ENCODE measurements around the gene RASSF1.

The RASSF1 gene

GRCh38 chr3:50355829-50356552 is 15.4 kb upstream of the RASSF1 start:
- H3K27me3 Mint-ChIP-seq = no peaks in the 10 kb centered on the region
- H3K4me1 Mint-ChIP-seq = peaks cover 54% of the 10 kb centered on the region
- H3K36me3 Mint-ChIP-seq (ENCODE audit: low read depth) = peaks cover 17% of the 10 kb centered on the region
- DNase-seq (no peak), ATAC-seq (no peak)
- H3K4me3 Mint-ChIP-seq = peak overlapping the region; percentile 95
- peak overlapping the region; percentile 27 for H3K27ac Mint-ChIP-seq
- no peaks in the 10 kb centered on the region for H3K9me3 Mint-ChIP-seq

- no peaks in the 10 kb centered on the region for H3K27me3 Mint-ChIP-seq
- no peaks in the 10 kb centered on the region for H3K9me3 Mint-ChIP-seq
- no peak overlapping the region for H3K27ac Mint-ChIP-seq
- ATAC-seq = no peak
- H3K4me1 Mint-ChIP-seq = peaks cover 57% of the 10 kb centered on the region
- H3K36me3 Mint-ChIP-seq (ENCODE audit: low read depth) = peaks cover 19% of the 10 kb centered on the region
- no peak for DNase-seq
- no peak overlapping the region for H3K4me3 Mint-ChIP-seq
These were observed 14.2 kb upstream of the RASSF1 start for GRCh38 chr3:50354850-50355249.

GRCh38 chr3:50354186-50354764 is 13.6 kb upstream of the RASSF1 start:
- H3K9me3 Mint-ChIP-seq = no peaks in the 10 kb centered on the region
- peaks cover 19% of the 10 kb centered on the region for H3K36me3 Mint-ChIP-seq (ENCODE audit: low read depth)
- DNase-seq (no peak), ATAC-seq (no peak)
- H3K27ac Mint-ChIP-seq = no peak overlapping the region
- no peak overlapping the region for H3K4me3 Mint-ChIP-seq
- no peaks in the 10 kb centered on the region for H3K27me3 Mint-ChIP-seq
- peaks cover 58% of the 10 kb centered on the region for H3K4me1 Mint-ChIP-seq

GRCh38 chr3:50353245-50354004 is 12.8 kb upstream of the RASSF1 start:
- peaks cover 19% of the 10 kb centered on the region for H3K36me3 Mint-ChIP-seq (ENCODE audit: low read depth)
- H3K27me3 Mint-ChIP-seq = no peaks in the 10 kb centered on the region
- ATAC-seq (no peak), DNase-seq (no peak)
- peaks cover 62% of the 10 kb centered on the region for H3K4me1 Mint-ChIP-seq
- H3K27ac Mint-ChIP-seq = peak overlapping the region; percentile 27
- no peak overlapping the region for H3K4me3 Mint-ChIP-seq
- no peaks in the 10 kb centered on the region for H3K9me3 Mint-ChIP-seq

DNA sequence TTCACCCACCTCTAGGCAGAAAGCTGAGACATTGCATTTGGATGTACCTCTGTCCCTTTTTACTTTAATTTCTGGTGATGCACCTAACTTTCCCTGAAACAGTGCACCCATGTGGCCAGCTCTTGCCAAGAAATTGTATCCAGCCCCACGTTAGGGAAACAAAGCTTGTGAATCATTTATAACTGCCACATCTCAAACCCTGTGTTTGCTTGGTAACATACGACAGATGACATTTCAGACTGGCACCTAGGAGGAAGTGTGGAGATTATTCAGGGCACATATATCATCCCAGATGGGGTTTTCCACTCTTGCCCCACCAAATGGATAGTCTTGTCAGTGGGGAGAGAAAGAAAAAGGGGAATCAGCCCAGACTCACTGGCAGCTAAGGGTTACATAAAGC is 12.1 kb upstream of the RASSF1 start:
- Mint-ChIP-seq H3K36me3 (ENCODE audit: low read depth) (peaks cover 18% of the 10 kb centered on the region), H3K4me3 (peak overlapping the region; percentile 8), H3K27me3 (no peaks in the 10 kb centered on the region), H3K9me3 (no peaks in the 10 kb centered on the region), H3K27ac (peak overlapping the region; percentile 27), H3K4me1 (peaks cover 60% of the 10 kb centered on the region)
- DNase-seq = no peak
- ATAC-seq = no peak

DNA sequence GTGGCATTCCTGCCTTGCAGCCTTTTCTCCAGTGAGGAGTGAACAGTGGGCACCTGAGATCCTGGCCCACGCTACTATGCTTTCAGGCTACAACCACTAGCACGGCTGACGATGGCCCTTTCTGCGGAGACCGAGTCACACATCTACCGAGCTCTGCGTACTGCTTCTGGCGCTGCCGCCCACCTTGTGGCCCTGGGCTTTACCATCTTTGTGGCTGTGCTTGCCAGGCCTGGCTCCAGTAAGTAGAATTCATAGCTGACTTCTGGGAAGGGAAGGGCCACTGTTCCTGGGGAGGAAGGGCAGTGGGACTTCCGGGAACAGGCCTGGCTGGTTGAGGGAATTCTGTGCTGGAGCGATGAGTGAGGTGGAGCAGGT is 10.7 kb upstream of the RASSF1 start:
- peaks cover 19% of the 10 kb centered on the region for H3K36me3 Mint-ChIP-seq (ENCODE audit: low read depth)
- H3K27ac Mint-ChIP-seq = peak overlapping the region; percentile 98
- peak overlapping the region; percentile 92 for H3K4me3 Mint-ChIP-seq
- no peak for DNase-seq
- ATAC-seq = peak; percentile 3
- H3K4me1 Mint-ChIP-seq = peaks cover 53% of the 10 kb centered on the region
- no peaks in the 10 kb centered on the region for H3K27me3 Mint-ChIP-seq
- no peaks in the 10 kb centered on the region for H3K9me3 Mint-ChIP-seq

DNA sequence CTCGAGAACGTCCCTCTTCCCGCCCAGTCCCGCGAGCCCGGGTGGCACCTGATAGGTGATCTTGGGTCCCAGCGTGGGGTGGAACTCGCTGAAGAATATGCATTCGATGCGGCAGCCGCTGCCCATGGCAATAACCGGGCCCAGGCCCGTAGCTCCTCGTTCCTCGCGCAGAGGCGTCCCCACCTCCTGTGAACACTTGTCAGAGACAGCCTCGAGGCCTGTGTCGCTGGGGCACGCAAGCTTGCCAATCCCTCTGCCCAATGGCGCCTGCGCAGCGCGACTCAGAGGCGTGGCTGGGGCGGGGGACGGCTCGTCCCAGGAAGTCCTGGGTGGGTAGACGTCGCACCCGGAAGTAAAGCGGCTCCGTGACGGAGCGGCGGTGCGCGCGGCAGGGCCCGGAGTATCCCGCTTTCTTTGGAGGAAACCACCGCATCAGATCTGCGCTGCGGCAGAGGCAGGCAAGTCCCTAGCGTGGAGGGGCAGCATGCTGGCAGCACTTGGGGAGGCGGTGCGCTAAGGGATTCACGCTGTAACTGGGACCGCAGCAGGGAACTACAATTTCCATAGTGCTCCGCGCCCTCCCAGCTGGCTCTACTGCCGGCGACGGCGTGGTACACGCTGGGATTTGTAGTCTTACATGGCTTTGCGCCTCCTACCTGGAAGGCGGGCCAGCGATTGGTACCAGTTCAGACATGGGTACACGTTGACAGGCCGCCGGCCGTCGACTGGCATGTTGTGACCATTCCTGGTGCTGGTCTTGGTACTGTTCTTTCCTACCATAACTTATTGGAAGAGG is 10.1 kb upstream of the RASSF1 start, which contains the start of the genes CYB561D2 and NPRL2:
TSS of gene CYB561D2 (plus strand) at position 336 of the 796 bp plus-strand sequence. CDS start 572 bp downstream, outside the sequence.
TSS of gene NPRL2 (minus strand) at position 249 of the 796 bp plus-strand sequence. CDS start at position 126, 123 bp downstream.
- peaks cover 56% of the 10 kb centered on the region for H3K4me1 Mint-ChIP-seq
- H3K4me3 Mint-ChIP-seq = peak within 1 kb of the TSS; percentile 92
- H3K27me3 Mint-ChIP-seq = no peaks in the 10 kb centered on the region
- H3K9me3 Mint-ChIP-seq = no peaks in the 10 kb centered on the region
- H3K27ac Mint-ChIP-seq = peak within 1 kb of the TSS; percentile 98
- DNase-seq = peak; percentile 99
- peaks cover 19% of the 10 kb centered on the region for H3K36me3 Mint-ChIP-seq (ENCODE audit: low read depth)
- ATAC-seq = peak; percentile 91

DNA sequence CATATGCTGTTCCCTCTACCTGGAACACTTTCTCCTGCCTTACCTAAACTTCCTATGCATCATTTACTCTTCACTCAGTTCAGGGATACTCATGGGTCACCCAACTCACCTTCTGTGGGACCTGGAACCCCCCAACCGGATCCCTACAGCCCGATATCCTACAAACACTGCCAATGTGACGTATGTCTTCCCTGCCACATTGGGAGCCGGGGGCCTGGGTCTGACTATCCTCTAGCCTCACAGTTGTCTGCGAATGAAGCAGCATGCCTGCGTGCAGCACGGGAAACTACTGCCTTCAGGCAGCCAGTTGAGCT is 9.5 kb upstream of the RASSF1 start:
- H3K4me3 Mint-ChIP-seq = peak overlapping the region; percentile 92
- ATAC-seq (no peak), DNase-seq (no peak)
- H3K27ac Mint-ChIP-seq = peak overlapping the region; percentile 98
- H3K27me3 Mint-ChIP-seq = no peaks in the 10 kb centered on the region
- H3K9me3 Mint-ChIP-seq = no peaks in the 10 kb centered on the region
- H3K4me1 Mint-ChIP-seq = peaks cover 54% of the 10 kb centered on the region
- peaks cover 19% of the 10 kb centered on the region for H3K36me3 Mint-ChIP-seq (ENCODE audit: low read depth)

- Mint-ChIP-seq H3K27me3 (no peaks in the 10 kb centered on the region), H3K9me3 (no peaks in the 10 kb centered on the region), H3K4me3 (no peak overlapping the region), H3K4me1 (peaks cover 48% of the 10 kb centered on the region), H3K27ac (peak overlapping the region; percentile 54), H3K36me3 (ENCODE audit: low read depth) (peaks cover 11% of the 10 kb centered on the region)
- ATAC-seq (no peak), DNase-seq (peak; percentile 74)
These were observed 6.7 kb upstream of the RASSF1 start for GRCh38 chr3:50347187-50347813.

DNA sequence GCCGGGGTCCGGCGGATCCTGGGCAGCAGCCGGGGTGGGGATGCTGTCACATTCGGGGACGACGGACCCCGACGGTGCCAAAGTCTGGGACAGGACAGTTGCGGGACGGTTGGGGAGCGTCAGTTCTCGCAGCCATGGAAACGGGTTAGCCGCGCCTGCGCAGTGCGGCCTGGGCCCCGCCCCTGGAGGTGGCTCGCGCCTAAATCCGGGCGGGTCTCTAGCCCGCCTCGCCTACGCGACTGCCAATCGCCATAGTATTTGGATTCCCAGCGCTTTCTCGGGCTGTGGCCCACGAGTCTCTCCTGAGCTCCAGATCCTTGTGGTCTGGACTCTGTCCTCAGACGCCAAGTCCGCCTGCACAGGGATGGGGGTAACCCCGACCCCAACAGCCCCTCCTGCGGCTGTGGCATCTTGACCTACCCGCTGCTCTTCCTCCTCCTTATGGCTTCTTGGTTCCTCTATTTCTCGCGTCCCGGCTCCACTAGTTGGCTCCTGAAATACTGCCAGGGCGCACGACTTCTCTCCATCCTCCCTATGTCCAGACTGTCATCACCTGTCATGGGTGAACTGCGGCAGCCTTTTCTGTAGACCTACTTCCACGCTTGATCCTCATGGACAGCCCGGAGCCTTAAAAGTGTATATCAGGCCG is 5.1 kb upstream of the RASSF1 start, which contains the start of gene ZMYND10:
TSS of gene ZMYND10 (minus strand) at position 147 of the 649 bp plus-strand sequence. CDS start 153 bp downstream, outside the sequence.
- H3K4me1 Mint-ChIP-seq = peaks cover 48% of the 10 kb centered on the region
- no peaks in the 10 kb centered on the region for H3K27me3 Mint-ChIP-seq
- H3K4me3 Mint-ChIP-seq = peak within 1 kb of the TSS; percentile 65
- H3K36me3 Mint-ChIP-seq (ENCODE audit: low read depth) = peaks cover 9% of the 10 kb centered on the region
- peak; percentile 82 for DNase-seq
- no peaks in the 10 kb centered on the region for H3K9me3 Mint-ChIP-seq
- no peak within 1 kb of the TSS for H3K27ac Mint-ChIP-seq
- peak; percentile 12 for ATAC-seq

GRCh38 chr3:50345008-50345407 is 4.4 kb upstream of the RASSF1 start:
- Mint-ChIP-seq H3K27me3 (no peaks in the 10 kb centered on the region), H3K9me3 (no peaks in the 10 kb centered on the region), H3K27ac (no peak overlapping the region), H3K36me3 (ENCODE audit: low read depth) (peaks cover 8% of the 10 kb centered on the region), H3K4me1 (peaks cover 44% of the 10 kb centered on the region), H3K4me3 (no peak overlapping the region)
- ATAC-seq (no peak), DNase-seq (no peak)

DNA sequence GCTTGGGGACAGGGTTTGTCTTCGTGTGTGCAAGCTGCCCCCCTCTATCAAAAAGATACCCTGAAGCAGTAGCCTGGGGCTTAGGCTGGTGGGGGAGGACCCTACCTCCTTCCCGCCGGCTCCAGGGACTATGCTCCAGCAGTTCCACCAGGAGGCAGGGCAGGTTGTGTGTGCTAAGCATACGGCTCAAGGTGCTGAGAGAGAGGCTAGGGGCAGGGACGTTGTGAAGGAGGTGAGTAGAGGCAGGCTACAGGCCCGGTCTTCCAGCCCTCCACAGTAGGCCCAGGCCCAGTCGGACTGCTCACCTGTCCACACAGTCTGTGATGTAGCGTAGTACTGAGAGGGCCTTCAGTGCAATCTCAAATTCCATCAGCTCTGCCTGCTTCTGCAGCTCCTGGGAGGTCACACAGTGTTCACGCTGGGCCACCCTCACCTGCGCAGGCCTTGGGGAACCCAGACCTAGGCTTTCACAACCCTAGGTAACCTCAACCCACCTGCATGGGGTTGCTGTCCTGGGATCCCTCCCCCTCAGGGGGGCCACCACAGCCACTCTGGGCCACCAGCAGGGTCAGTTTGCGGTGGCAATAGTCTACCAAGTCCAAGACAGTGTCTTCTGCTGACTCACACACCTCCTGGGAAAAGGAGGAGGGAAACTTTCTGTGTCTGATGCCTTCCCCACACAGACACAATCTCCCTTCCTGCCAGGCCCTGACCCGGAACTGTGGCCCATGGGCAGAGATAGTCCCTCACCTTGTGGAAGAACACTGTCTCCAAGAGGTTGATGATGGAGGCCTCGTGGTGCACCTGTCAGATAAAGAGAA is 2.4 kb upstream of the RASSF1 start:
- H3K27ac Mint-ChIP-seq = no peak overlapping the region
- H3K4me3 Mint-ChIP-seq = no peak overlapping the region

More for the DNA sequence above, 2.4 kb upstream of the RASSF1 start:
- Mint-ChIP-seq H3K9me3 (no peaks in the 10 kb centered on the region), H3K4me1 (peaks cover 46% of the 10 kb centered on the region), H3K36me3 (ENCODE audit: low read depth) (peaks cover 22% of the 10 kb centered on the region), H3K27me3 (no peaks in the 10 kb centered on the region)
- no peak for DNase-seq
- no peak for ATAC-seq

All from activated naive CD8-positive, alpha-beta T cell treated with anti-CD3 and anti-CD28 coated beads, Interleukin-2, amount 50 U/mL, for 24 hours (primary cell).